CD14-positive monocyte (primary cell): Measurements from ENCODE around the gene EARS2. TPM values are rescaled to one million over a fixed set of nuclear protein-coding genes. Genes with fewer than 3 reads are reported as not detected.

Experiments
- DNase-seq, 3 donors: peaks; one replicate each; pipeline ENCODE4 v3.0.0-alpha.2; 2011 to 2022
- H2AFZ ChIP-seq: 2 replicates; pipeline ENCODE4 v1.6.0; 2012; ENCODE audit warnings: mild to moderate bottlenecking, low read depth, low read length, inconsistent platforms; ENCODE audit not compliant: insufficient read depth, poor library complexity, severe bottlenecking
- H3K27ac ChIP-seq, 2 donors: 1 replicate in 1 of 2; 2 replicates in 1 of 2; pipeline ENCODE4 v1.5.1; 2012 to 2013; ENCODE audit warnings: low read length in 2 of 2, control low read depth in 1 of 2, inconsistent platforms in 1 of 2, low read depth in 1 of 2, mild to moderate bottlenecking in 1 of 2
- H3K27me3 ChIP-seq, 2 donors: one replicate each; pipeline versions ENCODE4 v1.6.0 to v1.6.1; 2011 to 2013; ENCODE audit warnings: low read length in 2 of 2; ENCODE audit not compliant: control insufficient read depth in 2 of 2, insufficient read depth in 2 of 2
- H3K36me3 ChIP-seq, 2 donors: replicated peaks in 1 of 2; 1 replicate in 1 of 2; 2 replicates in 1 of 2; pipeline versions ENCODE4 v1.5.1 to v1.6.1; 2012 to 2013; ENCODE audit warnings: low read length in 2 of 2, control low read depth in 1 of 2, inconsistent platforms in 1 of 2, mild to moderate bottlenecking in 1 of 2; ENCODE audit not compliant: insufficient read depth in 2 of 2, control insufficient read depth in 1 of 2
- H3K4me1 ChIP-seq, 2 donors: 1 replicate in 1 of 2; 2 replicates in 1 of 2; pipeline versions ENCODE4 v1.5.1 to v1.6.1; 2012 to 2013; ENCODE audit warnings: low read length in 2 of 2, control low read depth in 1 of 2, inconsistent platforms in 1 of 2, mild to moderate bottlenecking in 1 of 2, moderate library complexity in 1 of 2; ENCODE audit not compliant: insufficient read depth in 2 of 2, control insufficient read depth in 1 of 2
- H3K4me2 ChIP-seq: replicated peaks from 2 replicates; pipeline ENCODE3; 2012; ENCODE audit warnings: low read length, moderate library complexity, mild to moderate bottlenecking; ENCODE audit not compliant: poor library complexity, severe bottlenecking; ENCODE audit errors: extremely low read depth
- H3K4me3 ChIP-seq, 3 experiments: fragments of 200-600 bp in 1 of 3; sonication (generic) in 1 of 3; replicated peaks in 1 of 3; 1 replicate in 2 of 3; 2 replicates in 1 of 3; pipeline ENCODE4 v1.5.1; 2011 to 2013; ENCODE audit warnings: low read length in 3 of 3, mild to moderate bottlenecking in 3 of 3, control low read depth in 2 of 3, low read depth in 2 of 3, inconsistent platforms in 1 of 3, moderate library complexity in 1 of 3
- H3K79me2 ChIP-seq: 2 replicates; pipeline ENCODE4 v1.6.0; 2012; ENCODE audit warnings: mild to moderate bottlenecking, control low read depth, inconsistent platforms, low read length, moderate library complexity; ENCODE audit not compliant: insufficient read depth
- H3K9ac ChIP-seq: 2 replicates; pipeline ENCODE4 v1.6.0; 2017; ENCODE audit warnings: low read length, mild to moderate bottlenecking; ENCODE audit not compliant: insufficient read depth, poor library complexity, severe bottlenecking
- H3K9me3 ChIP-seq, 2 donors: replicated peaks in 1 of 2; 1 replicate in 1 of 2; 2 replicates in 1 of 2; pipeline versions ENCODE4 v1.5.1 to v1.6.1; 2012 to 2013; ENCODE audit warnings: low read length in 2 of 2, control low read depth in 1 of 2; ENCODE audit not compliant: control insufficient read depth in 1 of 2, insufficient read depth in 1 of 2
- H4K20me1 ChIP-seq: 2 replicates; pipeline ENCODE4 v1.6.0; 2012; ENCODE audit warnings: mild to moderate bottlenecking, low read length, control low read depth, moderate library complexity; ENCODE audit not compliant: insufficient read depth
- H3K27ac Mint-ChIP-seq, 7 donors: one replicate each; pipeline ENCODE4 v1.8.0; 2020; ENCODE audit warnings: mild to moderate bottlenecking in 7 of 7, mixed read lengths in 7 of 7, moderate library complexity in 6 of 7, inconsistent platforms in 2 of 7
- H3K27me3 Mint-ChIP-seq, 3 donors: one replicate each; pipeline ENCODE4 v1.8.0; 2021 to 2022; ENCODE audit warnings: low read depth in 3 of 3, mild to moderate bottlenecking in 3 of 3, mixed read lengths in 3 of 3, moderate library complexity in 3 of 3, inconsistent platforms in 1 of 3
- H3K36me3 Mint-ChIP-seq, 2 donors: one replicate each; pipeline ENCODE4 v1.8.0; 2020; ENCODE audit warnings: mixed read lengths in 2 of 2, inconsistent platforms in 1 of 2, mild to moderate bottlenecking in 1 of 2
- H3K4me1 Mint-ChIP-seq: one replicate; pipeline ENCODE4 v1.8.0; 2020; ENCODE audit warnings: mild to moderate bottlenecking, mixed read lengths
- H3K4me3 Mint-ChIP-seq, 2 donors: one replicate each; pipeline ENCODE4 v1.8.0; 2020; ENCODE audit warnings: mild to moderate bottlenecking in 2 of 2, mixed read lengths in 2 of 2, moderate library complexity in 1 of 2
- H3K9me3 Mint-ChIP-seq, 7 donors: one replicate each; pipeline ENCODE4 v1.8.0; 2020 to 2022; ENCODE audit warnings: mixed read lengths in 7 of 7, mild to moderate bottlenecking in 6 of 7, moderate library complexity in 6 of 7, inconsistent platforms in 2 of 7
- CTCF ChIP-seq: fragments of 200-600 bp; IDR thresholded peaks from one replicate; pipeline ENCODE4 v1.8.0; 2022; ENCODE audit warnings: antibody characterized with exemption, mild to moderate bottlenecking
- WGBS: methylation state at CpG from one replicate; pipeline ENCODE4 v1.1.5; 2013; ENCODE audit warnings: missing lambda C conversion rate; ENCODE audit not compliant: insufficient coverage; 5-methylcytosine and 5-hydroxymethylcytosine counted together
- intact Hi-C, 2 donors: fragments of 100-400 bp; cut with micrococcal nuclease; formaldehyde crosslinking; loops; one replicate each; pipeline versions ENCODE4 v1.15.0 to v1.15.1; 2023
- polyA plus RNA-seq, 3 donors: library from polyadenylated mRNA; depleted of rRNA in 1 of 3; unstranded in 2 of 3; stranded (reverse) in 1 of 3; fragments of 300-500 nt in 2 of 3; fragments of >200 nt in 1 of 3; fragmentation: Illumina TruSeq in 2 of 3; gene quantifications; 1 replicate in 2 of 3; 2 replicates in 1 of 3; pipeline ENCODE4 v1.2.3, GENCODE V29; 2012 to 2021

EARS2 gene
- polyA plus RNA-seq, 3 donors, result 2.9 to 4.7 (median 4.2) TPM

DNA sequence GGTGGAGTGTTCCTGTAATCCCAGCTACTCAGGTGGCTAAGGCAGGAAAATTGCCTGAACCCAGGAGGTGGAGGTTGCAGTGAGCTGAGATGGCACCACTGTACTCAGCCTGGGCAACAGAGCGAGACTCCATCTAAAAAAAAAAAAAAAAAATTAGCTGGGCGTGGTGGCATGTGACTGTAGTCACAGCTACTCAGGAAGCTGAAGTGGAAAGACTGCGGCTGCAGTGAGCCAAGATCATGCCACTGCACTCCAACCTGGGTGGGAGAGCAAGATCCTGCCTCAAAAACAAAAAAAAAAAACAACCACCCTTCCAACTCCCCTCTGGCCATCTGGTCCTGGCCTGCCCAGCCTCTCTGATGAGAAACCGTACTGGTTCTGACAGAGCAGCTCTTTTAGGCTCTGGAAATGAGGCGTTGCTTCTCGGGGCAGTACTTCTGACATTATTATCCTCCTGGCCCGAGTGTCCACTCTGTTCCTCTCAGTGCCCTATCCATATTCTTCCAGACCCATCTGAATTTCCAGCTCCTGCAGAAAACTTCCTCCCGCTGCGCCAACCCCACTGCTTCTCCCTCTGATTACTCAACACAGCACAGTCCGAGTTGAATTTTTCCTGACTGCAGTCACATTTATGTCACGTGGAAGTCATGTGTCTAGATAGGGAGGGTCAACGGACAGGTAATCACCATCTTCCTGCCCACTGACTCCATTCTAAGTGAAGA is 60.2 kb downstream of the EARS2 start:
- H3K4me3 ChIP-seq, result peak overlapping the region in 1 of 3 experiments; percentile 31
- Mint-ChIP-seq H3K27ac (peak overlapping the region; percentile 73 to 94 (median 89)), H3K4me1 (peaks cover 42% of the 10 kb centered on the region), H3K4me3 (peak overlapping the region; percentile 63 to 80), H3K9me3 (peaks cover 0 to 1% (median 0%) of the 10 kb centered on the region in 7 donors), H3K27me3 (no peaks in the 10 kb centered on the region), H3K36me3 (peaks cover 55 to 56% of the 10 kb centered on the region in 2 donors)
- peak overlapping the region; percentile 46 for H3K4me2 ChIP-seq
- DNase-seq, result peak in 2 of 3 donors; percentile 23 to 49
- H3K27me3 ChIP-seq, result no peaks in the 10 kb centered on the region
- no peak overlapping the region for H2AFZ ChIP-seq
- H3K79me2 ChIP-seq, result peaks cover 95% of the 10 kb centered on the region
- intact Hi-C loops, result loop anchor here in 1 of 2 donors (10.0 kb wide), 1 partner anchor 48 kb away; no protein-coding TSS in a partner anchor
- no peak for TF ChIP-seq CTCF
- H4K20me1 ChIP-seq, result peaks cover 63% of the 10 kb centered on the region
- peaks cover 35 to 42% of the 10 kb centered on the region in 2 donors for H3K36me3 ChIP-seq
- H3K27ac ChIP-seq, result peak overlapping the region; percentile 60 to 69
- H3K9me3 ChIP-seq, result no peaks in the 10 kb centered on the region
- 76% methylated on average over 4 of the region's 12 CpGs for WGBS
- peaks cover 41 to 42% of the 10 kb centered on the region in 2 donors for H3K4me1 ChIP-seq
- peak overlapping the region; percentile 2 for H3K9ac ChIP-seq

- Histone ChIP-seq H4K20me1 (peaks cover 52% of the 10 kb centered on the region), H3K4me3 (no peak overlapping the region), H3K9ac (no peak overlapping the region), H3K27me3 (no peaks in the 10 kb centered on the region), H3K79me2 (peaks cover 86% of the 10 kb centered on the region), H3K4me2 (no peak overlapping the region), H3K36me3 (peaks cover 48 to 52% of the 10 kb centered on the region in 2 donors), H3K4me1 (peaks cover 28 to 29% of the 10 kb centered on the region in 2 donors), H2AFZ (no peak overlapping the region), H3K9me3 (no peaks in the 10 kb centered on the region), H3K27ac (peak overlapping the region in 1 of 2 donors; percentile 55)
- no peaks in the 10 kb centered on the region for H3K27me3 Mint-ChIP-seq
- H3K36me3 Mint-ChIP-seq, result peaks cover 60 to 64% of the 10 kb centered on the region in 2 donors
- H3K9me3 Mint-ChIP-seq, result peaks cover 0 to 1% (median 0%) of the 10 kb centered on the region in 7 donors
- no peak overlapping the region for H3K4me3 Mint-ChIP-seq
- DNase-seq, result no peak
- TF ChIP-seq CTCF, result no peak
- peak overlapping the region in 4 of 7 donors; percentile 16 to 92 (median 87) for H3K27ac Mint-ChIP-seq
- peaks cover 29% of the 10 kb centered on the region for H3K4me1 Mint-ChIP-seq
- no CpG with 5 or more reads among the region's 4 CpGs for WGBS
- intact Hi-C loops, result loop anchor here in 1 of 2 donors (10.0 kb wide), 1 partner anchor 49 kb away; no protein-coding TSS in a partner anchor
These were observed 61.5 kb downstream of the EARS2 start for GRCh38 chr16:23495671-23496070.
